D341Med (cell line): ENCODE data around the gene ALDH1L2.

Experiments
- DNase-seq: peaks from one replicate; pipeline ENCODE4 v3.0.0; 2012; ENCODE audit warnings: low spot score

ALDH1L2 gene

DNA sequence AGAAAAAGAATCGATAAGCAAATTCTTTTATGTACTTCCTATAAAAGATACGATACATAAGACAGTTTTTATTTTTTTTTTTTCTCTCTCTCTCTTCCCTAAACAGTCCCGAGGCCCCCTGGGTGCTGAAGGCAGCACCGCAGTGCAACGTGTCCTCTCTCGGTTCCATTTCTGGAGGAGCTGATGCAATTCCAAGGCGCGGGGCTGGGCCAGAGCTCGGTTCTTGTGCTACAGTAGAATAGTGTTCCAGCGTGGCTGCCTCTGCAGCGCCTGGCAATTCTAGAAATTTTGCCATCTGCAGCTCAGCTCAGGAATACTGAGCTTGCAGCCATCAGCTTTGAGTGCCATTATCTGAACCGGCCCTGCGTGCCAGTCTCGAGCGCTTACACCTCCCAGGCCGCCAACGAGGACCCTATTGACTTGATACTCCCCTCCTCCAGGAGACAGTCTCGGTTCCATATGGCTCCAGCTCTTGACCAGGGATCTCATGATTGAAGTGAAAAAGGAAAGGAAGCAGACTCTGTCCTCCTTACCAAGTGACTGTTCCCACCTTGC is 630 bp downstream of the ALDH1L2 start:
- no peak for DNase-seq

DNA sequence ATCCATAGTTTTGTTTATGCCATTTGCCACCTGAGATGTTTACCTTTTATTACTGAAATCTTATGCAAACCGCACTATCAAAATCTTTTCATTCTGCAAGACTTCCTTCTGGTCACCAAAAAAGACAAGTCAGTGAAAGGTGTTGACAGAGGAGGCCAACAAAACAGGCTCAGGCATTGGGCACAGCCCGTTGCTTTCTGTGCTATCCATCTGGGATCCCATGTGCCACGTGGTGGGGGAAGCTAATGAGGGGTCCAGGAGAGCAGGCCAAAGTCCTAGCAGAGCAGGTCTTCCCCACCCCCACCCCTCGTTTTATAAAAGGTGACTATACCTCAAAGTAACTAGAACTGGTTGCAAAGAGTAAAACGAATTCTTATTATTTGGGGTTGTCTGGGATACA is 1.2 kb downstream of the ALDH1L2 start:
- no peak for DNase-seq

DNA sequence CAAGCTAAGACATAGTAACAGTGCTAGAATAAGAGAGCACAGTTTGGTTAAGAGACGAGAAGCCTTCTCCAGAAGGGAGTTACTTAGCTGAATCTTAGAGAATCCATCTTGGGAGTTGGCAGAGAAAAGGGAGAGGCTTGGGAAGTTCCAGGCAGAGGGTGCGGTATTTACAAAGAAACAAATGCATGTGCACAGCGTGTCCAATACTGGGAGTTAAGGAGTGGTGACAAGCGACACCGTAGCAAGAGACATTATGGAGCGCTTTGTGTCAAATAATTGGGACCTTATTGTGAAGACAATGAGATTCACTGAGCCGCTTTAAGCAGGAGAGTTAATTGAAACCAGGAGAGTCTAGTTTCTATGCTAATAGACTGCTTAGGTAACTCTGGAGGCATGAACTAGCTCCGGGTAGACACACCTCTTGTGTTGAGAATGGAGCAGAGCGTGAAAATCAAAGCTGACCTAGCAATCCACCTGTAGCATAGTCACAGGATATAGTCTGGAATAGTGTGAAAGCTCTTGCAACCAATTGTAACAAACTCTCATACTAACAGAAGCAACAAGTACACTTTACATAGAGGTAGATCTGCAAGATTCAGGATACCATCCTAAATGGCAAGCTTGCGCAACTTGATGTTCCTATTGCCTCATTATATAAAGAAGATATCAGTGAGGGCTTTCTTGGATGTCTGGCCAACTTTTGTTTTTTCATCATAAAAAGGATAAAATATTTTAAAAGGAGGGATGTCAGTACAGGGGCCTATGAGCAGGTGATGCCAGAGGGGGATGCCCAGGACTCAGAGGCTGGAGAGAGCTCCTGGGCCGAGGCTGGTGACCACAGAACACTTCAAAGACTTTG is 5.3 kb downstream of the ALDH1L2 start:
- no peak for DNase-seq

DNA sequence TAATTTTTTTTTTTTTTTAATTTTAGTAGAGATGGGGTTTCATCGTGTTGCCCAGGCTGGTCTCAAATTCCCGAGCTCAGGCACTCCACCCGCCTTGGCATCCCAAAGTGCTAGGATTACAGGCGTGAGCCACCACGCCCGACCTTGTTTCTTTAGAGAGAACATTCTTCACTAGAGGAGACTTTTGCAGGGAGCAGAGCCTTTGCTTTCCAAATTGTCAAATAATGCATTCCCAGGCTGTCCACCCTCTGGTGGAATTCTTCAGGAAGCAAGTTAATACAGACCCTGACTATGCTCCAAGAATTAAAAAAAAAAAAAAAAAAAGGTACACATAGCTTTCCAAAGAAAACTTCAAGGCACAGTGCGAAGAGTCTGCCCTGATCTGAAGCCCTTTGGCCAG is 6.8 kb downstream of the ALDH1L2 start:
- no peak for DNase-seq

DNA sequence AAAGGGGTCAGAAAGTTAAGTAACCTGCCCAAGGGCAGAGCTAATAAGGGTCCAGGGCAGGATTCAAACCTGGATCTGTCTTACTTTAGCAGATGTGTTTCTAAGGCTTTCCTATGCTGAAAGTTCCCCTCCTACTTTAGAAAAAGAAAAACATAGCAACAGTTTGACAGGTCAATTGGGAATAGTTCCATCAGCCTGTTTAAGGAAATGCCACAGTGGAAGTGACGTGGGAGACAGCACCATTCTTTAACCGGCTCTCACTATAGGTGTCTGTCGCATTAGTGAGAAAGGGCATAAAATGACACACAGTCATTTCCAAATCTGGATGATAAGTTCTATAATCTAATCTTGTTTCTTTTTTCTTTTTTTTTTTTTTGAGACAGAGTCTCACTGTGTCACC is 7.3 kb downstream of the ALDH1L2 start:
- no peak for DNase-seq

DNA sequence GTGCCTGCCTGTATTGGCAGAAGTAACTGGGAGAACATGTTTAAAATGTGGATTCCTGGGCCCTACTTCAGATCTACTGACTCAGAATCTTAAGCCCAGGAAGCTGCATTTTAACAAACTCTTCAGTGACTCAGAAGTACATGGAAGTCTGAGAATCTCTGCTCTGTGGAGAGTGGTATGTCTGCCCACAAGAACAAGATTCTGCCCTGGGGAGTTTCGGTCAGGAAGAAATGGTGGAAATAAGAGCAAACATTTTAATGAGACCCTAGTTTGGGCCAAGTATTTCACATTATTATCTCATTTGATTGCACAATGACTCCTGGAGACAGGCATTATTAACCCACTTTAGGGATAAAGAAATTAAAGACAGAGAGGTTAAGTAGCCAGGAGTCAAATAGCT is 8.2 kb downstream of the ALDH1L2 start:
- DNase-seq = no peak

DNA sequence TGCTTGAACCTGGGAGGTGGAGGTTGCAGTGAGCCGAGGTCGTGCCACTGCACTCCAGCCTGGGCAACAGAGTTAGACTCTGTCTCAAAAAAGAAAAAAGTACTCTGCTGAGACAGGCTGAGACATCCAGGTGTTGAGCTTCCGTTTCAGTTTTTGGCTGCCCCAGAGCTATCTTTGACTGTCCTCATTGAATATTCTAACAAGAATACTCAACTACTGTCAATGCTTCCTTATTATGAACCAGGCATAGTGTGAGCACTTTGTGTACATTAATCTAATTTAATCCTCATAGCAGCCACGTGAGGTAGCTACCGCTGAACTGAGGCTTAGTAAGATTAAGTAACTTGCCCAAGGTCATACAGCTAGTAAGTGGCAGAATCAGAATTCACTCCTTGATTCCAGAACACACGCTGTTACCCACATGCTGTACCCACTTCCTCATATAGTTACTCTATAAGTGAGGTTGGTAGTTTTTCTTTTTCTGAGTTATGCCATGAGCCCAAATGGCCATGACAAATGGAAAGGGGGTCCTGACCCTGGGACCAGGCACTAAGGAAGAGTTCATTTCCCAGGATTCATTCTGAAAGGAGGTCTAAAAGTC is 11.3 kb downstream of the ALDH1L2 start:
- DNase-seq = no peak

DNA sequence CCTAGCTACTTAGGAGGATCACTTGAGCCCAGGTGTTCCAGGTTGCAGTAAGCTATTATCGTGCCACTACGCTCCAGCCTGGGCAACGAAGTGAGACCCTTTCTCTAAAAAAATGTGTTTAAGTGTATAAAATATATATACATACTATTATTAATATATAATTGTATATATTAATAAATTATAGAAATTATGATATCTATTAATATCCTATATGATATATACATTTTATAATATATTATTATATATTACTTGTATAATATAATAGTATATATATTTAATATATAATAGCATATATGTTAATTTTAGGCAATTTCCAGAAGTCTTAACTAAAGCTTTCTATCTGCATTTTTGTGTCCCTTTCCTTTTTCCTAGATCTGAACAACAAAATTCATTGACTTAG is 12.3 kb downstream of the ALDH1L2 start:
- DNase-seq = no peak

DNA sequence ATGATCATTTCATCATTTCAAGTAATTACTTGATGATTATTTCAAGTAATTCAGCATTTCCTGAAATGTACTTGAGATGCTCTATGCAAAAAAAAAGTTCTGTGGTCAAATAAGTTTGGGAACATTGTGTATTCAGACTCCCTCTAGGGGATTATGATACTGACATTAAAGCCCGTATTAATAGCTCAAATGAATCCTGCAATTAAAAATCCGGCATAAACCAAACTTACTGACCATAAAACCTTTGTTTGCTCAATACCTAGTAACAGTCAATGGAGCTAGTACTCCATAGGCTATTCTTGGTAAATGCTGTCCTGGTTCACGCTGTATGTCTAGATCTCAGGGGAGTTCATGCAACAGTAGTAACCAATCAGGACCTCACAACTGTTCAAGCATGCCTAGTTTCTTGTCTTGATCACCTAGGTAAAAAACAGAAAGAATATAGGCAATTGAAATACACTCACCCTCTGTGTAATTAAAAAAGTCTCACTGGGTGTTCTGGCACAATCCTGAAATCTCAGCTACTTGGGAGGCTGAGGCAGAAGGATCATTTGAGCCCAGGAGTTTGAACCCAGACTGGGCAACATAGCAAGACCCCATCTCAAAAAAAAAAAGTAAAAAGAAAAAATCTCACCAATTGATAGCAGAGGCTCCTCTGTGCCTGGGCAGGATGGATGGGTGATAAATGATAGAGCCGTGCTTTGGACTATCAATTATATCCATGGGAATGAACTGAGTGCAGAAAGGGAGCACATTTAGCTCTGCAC is 14.1 kb downstream of the ALDH1L2 start:
- no peak for DNase-seq

DNA sequence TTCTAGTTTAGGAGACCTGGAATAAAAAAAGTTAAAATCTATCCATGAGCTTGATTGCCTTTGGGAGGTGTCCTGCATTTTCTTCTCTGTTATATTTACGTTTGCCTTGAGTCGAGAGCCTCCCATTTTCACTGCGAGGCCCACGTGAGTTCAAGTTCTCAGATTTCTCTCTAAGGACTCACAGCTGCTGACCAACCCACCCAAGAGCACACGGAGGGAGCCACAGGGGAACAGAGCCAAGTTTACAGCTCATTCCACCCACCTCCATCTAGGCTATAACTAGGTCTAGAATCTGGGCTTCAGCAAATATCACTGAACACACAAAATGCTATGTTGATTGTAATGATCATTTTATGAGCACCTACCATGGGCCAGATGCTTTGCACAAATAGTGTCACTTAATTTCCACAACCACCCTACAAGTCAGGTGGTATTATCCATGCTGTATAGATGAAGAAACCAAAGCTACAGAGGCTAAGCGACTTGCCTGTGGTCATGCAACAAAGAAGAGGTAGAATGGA is 16.7 kb downstream of the ALDH1L2 start:
- no peak for DNase-seq

DNA sequence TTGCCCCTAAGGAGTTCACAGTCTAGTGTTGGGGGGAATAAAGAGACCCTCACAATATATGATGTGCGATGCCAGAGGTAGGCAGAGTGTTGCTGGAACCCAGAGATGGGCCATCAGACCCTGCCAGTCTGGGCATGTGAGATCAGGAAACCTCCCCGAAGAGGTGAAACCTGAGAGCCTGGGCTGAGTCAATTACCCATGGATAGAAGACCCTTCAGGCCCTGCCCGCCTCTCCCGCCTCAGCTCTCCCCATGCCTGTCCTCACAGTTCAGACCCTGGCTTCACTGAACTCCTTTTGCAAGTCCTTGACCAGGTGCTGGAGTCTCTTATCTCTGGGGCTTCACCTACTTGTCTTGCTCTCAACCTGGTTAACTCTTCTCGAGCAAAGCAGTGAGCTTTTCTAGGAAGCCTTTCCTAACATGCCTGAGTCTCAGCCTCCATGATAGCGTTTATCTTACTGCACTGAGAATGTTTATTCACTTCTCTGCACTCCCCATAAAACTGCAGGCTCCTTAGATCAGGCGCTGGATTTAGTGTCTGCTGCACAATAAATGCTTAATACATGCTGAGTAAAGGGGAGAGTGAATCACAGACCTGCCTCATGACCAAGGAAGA is 19.6 kb downstream of the ALDH1L2 start:
- no peak for DNase-seq

DNA sequence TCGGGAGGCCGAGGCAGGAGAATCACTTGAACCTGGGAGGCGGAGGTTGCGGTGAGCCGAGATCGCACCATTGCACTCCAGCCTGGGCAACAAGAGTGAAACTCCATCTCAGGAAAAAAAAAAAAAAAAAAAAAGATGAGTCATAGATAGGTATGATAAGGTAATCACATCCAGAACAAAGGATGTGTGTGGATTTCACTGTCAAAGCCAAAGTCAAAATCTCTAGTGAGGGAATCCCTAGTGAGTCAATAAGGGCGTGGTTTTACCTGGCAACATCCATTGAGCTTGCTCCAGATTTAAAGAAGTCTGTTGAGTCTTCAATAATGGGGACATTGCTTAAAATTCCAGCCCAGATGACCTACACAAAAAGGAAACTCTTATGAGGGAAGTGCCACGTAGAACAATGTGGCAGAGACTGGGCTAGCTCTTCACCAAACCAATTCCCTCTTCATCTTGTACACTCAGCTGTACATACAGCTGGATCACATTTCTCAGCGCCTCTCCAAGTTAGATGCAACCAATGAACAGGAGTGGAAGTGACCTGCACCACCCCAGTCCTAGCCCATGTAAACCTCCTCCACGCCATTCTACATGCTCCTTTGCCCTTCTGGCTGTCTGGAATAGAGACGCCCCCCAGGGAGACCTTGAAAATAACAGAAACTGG is 23.4 kb downstream of the ALDH1L2 start:
- DNase-seq = no peak

DNA sequence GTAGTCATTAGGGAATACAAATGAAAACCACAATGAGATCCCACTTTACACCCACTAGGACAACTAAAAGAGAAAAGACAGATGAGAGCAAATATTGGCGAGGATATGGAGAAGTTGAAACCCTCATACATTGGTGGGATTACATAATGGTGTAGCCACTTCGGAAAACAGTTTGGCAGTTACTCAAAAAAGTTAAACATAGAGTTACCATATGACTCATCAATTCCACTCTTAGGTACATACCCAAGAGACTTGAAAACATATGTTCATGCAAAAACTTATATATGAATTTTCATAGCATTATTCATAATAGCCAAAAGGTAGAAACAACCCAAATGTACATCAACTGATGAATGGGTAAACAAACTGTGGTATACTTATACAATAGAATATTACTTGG is 27.1 kb downstream of the ALDH1L2 start:
- no peak for DNase-seq

DNA sequence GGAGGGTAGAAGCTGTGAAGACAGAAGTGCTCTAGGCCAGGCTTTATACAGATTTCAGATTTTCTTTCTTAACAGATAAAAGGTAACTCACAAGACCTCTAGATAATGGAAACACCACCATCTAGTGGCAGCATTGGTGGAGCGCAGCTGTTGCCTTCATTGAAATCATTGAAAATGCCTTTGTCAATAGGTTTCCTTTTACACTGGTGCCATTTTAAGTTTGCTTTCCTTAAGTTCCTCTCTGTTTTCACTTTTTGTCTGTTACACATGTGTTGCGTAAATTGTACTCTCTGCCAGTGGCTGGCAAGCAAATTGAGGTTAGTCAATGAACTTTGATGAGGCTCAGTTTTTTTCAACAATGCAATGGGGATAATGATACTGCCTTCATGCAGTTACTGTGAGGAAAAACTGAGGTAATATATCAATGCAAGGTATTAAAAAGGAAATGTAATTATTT is 31.1 kb downstream of the ALDH1L2 start:
- DNase-seq = peak; percentile 64

DNA sequence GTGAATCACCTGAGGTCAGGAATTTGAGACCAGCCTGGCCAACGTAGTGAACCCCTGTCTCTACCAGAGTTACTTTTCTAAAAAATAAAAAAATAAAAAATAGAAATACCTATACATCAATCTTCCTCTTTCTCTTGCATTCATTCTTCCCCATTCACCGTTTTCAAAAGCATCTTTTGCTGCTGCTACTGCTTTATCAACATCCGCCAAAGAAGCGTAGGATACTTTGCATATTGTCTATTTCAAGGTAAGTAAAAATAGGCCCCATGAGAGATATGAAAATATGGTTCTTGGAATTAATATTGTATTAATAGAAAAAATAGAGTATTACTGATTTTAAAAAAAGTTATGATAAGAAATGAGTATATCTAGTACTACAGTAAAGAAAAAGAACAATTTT is 32.3 kb downstream of the ALDH1L2 start:
- no peak for DNase-seq

DNA sequence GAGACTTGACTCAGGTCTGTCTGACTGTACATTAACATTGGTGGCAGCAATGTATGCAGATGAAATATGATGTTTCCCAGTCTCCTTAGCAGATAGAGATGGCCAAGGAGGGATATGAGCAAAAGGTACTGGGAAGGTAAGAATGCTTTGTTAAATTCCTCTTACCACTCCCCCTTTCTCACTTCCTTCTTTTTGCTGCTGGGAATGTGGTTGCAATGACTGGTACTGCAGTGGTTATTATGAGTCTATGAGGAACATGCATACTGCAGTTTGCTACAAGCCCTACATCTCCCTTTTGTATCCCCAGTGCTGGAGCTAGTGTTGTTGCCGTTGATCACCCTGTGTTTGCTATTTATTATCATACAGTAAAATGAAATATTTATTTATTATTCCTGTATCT is 35.9 kb downstream of the ALDH1L2 start:
- no peak for DNase-seq

DNA sequence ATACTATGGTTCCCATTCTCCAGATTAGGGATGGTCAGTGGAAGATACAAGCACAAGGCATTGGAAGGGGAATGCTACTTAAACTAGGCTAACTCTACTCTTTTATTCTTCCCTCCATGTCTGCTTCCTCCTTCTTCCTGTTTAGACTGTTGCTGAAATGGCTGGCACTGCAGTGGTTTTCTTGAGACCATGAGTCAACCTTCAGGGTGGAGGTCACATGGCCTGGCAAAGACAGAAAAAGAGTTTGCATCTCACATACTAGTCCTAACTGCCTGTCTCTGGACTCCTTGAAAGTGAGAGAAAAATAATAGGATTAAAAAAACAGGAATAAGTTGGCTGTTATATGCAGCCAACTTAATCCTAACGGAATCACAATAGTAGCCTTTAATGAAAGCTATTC is 37.0 kb downstream of the ALDH1L2 start:
- no peak for DNase-seq

DNA sequence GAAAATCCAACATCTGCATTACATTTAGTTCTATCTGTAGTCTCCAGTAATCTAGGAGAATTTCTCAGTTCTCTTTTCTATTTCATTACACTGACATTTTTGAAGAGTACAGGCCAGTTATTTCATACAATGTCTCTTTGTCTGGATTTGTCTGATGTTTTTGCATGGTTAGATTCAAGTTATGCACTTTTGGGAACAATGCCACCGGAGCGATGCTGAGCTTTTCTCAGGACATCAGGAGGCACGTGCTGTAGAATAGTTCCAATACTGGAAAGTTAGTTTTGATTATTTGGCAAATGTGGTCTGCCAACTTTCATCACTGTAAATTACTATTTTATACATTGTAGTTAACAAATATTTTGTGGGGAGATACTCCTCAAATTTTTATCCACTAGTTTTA is 43.1 kb downstream of the ALDH1L2 start:
- no peak for DNase-seq

DNA sequence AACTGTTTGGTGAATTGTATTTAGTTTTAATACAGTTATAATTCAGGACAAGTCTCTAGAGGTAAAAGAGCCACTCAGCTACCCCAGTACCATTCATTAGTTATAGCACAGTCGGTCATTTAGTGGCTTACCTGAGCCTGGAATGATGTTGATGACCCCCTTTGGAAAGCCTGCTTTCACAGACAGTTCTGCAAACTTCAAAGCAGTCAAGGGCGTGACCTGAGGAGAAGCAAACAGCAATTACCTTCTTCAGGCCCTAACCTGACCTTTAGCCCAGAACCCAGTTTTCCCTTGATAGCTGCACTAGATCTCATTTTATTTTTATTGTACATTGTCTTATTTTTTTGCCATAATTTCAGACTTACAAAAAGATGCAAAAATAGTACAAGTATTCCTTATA is 43.8 kb downstream of the ALDH1L2 start:
- no peak for DNase-seq

DNA sequence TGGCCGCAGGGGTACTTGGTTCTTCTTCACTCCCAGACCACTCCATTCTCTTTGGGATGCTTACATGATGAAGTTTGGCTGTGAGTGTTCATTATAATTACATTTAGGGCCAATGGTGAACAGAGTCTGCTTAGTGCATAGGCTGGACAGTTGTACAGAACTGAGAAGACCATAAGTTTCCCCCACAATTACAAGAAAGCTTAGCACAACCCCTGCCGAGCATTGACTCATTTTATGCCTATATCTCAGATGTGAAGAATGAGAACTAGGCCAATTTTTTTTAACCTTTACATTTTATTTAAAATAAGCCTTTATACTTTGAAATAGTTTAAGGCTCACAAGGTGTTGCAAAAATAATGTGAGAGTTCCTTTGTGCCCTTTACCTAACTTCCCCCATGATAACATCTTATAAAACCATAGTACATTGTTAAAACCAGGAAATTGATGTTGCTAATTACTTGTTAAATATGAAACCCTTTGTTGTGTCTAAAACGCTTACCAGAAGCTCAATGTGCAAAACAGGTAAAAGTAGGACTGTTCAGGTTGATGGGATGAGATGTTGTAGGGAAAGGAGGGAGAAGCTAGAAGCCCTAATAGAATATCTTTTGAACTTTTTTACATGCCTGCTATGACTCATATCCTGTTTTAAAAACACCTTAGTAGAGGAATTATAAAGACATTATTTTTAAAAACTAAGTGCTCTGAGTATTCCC is 47.2 kb downstream of the ALDH1L2 start:
- DNase-seq = no peak

DNA sequence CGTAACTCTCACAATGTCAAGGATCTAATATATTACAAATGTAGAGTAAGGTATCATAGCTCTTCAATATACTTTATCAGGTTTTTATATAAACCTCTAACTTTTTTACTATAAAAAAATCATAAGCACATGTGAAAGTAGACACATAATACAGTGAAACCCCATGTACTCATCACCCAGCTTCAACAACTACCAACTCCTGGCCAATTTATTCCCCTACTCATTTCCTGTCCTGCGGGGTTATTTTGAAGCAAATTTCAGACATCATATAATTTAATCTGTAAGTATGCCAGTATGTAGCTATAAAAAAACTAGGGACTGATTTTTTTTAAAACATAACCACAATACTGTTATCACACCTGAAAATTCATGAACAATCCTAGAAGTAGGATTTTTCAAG is 50.4 kb downstream of the ALDH1L2 start:
- DNase-seq = no peak
